Stimulated activated CD8-positive, alpha-beta memory T cell treated with anti-CD3 and anti-CD28 coated beads, Interleukin-7, amount 100 ng/mL, for 1 hour (primary cell): ENCODE data around the gene IFT57.
A peak's percentile ranks its signal among the peaks of the same experiment; 100 is the strongest.
"Not testable (repeated sequence)": the region's sequence is repeated elsewhere in the genome, so short reads cannot be mapped to it uniquely, and the experiment has no call there.

Experiments used
- DNase-seq, 2 donors: peaks; one replicate each; pipeline ENCODE4 v3.0.0-alpha.2; 2020; ENCODE audit warnings: low read depth in 2 of 2

The IFT57 gene, protein sequence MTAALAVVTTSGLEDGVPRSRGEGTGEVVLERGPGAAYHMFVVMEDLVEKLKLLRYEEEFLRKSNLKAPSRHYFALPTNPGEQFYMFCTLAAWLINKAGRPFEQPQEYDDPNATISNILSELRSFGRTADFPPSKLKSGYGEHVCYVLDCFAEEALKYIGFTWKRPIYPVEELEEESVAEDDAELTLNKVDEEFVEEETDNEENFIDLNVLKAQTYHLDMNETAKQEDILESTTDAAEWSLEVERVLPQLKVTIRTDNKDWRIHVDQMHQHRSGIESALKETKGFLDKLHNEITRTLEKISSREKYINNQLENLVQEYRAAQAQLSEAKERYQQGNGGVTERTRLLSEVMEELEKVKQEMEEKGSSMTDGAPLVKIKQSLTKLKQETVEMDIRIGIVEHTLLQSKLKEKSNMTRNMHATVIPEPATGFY

DNA sequence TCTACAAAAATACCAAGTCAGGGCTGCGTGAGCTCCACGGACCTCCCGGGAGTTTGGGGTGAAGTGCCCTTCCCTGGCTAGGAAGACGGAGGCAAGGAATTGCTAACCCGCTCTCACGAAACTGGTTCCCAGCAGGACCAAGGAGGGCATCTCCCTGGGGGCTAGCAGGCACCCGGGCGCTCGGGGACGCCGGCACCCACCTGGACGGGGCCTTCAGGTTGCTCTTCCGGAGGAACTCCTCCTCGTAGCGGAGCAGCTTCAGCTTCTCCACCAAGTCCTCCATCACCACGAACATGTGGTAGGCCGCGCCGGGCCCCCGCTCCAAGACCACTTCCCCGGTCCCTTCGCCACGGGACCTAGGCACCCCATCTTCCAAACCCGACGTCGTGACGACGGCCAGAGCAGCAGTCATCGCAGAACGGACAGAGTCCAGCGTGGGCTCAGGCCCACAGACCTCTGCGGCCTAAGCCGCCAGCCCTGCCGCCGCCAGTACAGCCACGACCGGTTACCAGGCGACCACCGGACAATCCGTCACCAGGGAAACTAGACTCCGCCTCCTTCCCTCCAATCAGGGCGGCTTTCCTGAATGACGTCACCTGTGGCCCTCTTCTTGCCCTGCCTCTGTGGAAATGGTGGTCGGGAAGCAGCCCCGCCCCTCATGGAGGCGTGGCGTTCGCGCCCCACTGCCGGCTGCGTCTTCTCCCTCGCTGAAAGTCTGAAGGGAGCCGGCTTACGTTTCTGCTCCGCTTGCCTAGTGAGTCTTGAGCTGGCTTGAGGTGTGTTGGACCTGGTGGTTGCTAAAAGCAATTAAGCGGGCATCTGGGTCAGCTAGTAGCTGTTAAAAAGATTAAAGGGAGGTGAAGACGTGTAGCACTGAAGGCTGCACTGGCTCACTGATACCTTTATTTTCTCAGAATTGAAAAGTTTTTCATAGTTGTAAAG, at the start of gene IFT57:
TSS of gene IFT57 (minus strand) at position 514 of the 942 bp plus-strand sequence. CDS start at position 412, 102 bp downstream.
- peak; percentile 89 to 90 for DNase-seq

DNA sequence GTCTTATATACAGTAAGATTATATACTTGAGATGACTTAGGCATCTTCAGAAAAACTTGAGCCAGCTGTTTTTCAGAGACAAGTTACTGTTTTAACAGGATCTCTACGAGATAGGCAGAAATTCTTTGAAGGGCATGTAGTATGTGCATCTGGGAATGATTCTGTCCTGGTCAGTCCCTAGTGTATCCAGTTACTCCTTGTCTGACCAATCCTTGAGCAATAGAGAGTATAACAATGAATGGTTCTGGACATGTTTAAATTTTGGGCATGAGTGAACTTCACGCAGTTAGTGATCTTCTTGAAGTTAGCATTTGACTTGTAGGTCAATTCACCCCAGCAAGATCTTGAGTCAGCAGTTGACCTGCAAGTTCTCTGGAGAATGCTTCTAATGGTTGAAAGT, 49.4 kb upstream of the IFT57 start:
- DNase-seq = no peak

DNA sequence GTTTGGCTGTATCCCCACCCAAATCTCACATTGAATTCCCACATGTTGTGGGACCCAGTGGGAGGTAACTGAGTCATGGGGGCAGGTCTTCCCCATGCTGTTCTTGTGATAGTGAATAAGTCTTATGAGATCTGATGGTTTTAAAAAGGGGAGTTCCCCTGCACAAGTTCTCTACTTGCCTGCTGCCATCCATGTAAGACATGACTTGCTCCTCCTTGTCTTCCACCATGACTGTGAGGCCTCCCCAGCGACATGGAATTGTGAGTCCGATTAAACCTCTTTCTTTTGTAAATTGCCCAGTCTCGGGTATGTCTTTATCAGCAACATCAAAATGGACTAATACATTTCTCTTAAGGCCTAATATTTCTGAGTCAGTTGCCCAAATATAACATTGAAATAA, 46.0 kb upstream of the IFT57 start:
- not testable (repeated sequence) for DNase-seq

DNA sequence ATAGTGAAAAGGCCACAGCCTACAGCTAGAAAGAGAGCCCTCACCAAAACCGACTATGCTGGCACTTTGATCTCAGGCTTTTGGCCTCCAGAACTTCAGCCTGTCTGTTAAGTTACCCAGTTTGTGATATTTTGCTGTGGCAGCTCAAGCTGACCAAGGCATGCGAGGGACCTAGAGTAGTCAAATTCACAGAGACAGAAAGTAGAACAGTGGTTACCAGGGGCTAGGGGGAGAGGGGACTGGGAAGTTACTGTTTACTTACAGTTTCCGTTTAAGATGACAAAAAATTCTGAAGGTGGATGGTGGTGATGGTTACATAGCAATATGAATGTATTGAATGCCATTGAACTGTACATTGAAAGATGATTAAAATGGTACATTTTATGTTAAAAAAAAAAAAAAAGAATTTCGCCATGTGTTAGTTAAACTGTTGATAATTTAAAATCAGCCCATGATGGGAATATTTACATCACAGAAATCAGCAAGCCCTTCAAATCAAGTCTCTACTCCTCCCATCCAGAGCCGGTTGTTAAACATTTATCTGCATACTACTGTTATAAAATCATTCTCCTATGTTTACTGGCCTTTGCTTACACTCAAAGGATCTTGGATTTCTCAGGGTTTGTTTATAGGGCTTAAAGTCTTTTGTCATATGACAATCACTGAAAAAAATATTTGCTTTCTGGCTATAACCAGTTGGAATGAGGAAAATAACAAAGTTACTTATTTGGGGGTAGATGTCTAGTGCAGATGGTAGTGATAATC, 42.5 kb upstream of the IFT57 start:
- not testable (repeated sequence) for DNase-seq

DNA sequence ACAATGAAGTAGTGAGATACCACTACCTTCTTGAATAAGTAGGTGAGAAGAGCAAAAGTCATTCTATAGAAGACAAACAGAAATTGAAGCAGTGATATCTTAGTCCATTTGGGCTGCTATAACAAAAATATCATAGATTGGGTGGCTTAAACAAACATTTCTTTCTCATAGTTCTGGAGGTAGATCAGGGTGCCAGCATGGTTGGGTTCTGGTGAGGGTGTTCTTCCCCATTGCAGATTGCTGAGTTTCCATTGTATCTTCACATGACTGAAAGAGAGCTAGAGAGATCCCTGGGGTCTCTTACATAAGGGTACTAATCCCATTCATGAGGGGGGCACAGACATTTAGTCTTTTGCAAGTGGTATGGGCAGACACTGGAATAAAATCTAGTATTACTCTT, 32.9 kb upstream of the IFT57 start:
- DNase-seq = no peak

DNA sequence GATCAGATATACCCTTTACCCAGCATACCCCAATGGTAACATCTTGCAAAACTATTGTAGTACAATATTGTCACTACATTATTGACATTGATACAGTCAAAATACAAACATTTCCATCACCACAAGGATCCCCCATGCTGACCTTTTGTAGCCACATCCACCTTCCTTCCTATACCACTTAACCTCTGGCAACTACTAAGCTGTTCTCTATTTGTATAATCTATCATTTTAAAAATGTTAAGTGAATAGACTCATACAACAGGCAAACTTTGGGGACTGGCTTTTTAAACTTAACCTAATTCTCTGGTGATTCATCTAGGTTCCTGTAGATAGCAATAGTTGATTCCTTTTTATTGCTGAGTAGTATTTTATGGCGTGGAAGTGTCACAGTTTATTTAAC, 29.6 kb upstream of the IFT57 start:
- DNase-seq = no peak

DNA sequence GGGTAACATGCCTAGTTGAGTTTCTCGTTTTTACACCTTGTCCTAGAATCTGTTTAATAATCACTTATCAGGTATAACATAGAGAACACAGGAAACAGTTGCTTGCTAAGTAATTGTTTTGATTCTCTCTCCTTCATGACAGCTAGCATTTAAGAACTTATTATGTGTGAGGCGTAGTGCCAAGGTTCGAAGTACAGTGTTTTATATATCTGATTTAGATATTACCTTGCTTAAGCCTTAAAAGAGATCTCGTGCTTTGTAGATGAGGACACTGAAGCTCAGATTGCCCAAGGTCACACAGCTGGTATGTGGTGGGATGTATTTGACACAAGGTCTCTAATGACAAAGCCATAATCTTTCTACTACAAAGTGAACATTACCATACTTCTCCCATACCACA, 29.0 kb upstream of the IFT57 start:
- DNase-seq = no peak

DNA sequence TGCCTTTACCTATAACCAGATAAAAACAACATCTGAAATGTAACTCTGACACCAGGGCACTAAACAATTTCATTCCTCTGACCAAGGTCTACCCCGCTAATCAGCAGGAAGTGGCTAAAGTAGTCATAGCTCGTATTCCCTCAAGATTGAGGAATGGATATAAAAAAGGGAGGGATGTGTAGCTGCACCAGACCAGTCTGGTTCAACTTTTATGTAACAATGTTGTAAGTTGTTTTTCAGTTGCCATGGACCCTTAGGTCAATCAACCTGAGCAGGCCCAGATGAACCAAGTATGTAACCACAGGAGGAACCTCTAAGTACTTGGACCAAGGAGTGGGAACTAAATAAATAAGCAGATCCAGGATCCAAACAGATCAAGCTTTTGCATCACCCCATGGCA, 28.4 kb upstream of the IFT57 start:
- DNase-seq = no peak

DNA sequence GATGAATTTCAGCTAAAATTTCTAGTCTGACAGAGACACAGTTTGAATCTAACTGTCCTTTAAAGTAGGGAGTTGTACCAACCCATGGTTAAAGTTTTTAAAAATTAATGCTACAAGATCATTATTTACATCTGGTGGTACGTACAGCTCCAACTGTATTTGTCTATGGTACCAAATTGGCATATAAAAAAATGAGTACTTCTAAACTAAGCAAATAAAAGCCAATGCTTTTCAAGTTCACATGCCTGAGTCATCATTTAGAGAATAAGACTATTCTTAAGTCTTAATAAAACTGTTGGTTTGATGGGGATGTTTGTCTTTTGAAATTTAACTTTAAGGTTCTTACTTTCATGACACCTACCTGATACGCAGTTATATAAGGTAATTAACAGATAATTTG, 21.0 kb upstream of the IFT57 start:
- DNase-seq = no peak

DNA sequence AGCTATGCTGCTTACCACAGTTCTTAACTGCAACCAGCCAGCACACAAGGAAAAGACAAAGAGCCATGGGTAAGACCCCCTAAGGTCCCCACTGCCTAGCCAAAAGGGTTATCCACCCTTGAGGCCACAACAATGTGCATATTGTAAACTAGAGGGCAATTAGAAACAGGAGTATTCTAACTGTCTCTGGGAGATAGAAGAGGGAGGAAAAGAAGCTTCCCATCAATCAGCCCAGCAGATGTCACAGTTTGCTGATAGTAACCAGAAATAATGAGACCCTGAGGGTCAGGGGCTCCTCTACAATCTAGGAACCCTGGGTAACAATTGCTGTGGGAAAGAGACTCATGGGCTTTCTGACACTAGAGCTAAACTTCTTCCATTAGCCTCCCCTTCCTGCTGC, 20.6 kb upstream of the IFT57 start:
- no peak for DNase-seq

DNA sequence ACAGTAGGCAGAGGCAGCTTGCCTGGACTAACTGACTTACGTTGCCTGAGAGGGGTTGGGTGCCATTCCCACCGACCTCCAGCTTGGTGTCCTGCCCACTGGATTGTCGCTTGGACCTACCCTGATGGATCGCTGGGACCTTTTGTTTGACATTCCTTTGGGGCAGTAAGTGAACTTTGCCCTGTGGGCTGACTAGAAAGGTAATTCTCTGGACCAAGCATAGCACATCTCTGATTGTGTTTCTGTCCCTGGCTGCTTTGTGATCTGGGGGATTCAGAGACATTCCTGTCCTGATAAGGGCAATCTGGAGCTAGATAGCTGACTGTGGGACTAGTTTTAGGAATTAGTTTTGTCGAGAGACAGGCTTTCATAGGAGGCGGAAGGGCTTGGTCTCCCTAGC, 19.5 kb upstream of the IFT57 start:
- DNase-seq = no peak

DNA sequence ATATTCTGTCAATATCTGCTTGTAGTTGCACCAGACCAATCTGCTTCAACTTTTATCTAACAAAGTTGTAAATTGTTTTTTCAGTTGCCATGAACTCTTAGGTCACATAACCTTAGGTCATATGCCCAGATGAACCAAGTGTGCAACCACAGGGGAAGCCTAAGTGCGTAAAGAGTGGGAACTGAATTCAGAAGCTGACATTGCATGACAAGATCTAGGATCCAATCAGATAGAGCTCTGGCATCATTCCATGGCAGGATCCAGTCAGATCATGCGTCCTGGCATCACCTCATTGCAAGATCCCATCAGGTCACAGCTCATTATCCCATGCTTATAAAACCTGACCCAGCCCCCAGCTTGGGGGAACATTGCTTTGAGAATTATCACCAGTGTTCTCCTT, 18.9 kb upstream of the IFT57 start:
- DNase-seq = no peak

DNA sequence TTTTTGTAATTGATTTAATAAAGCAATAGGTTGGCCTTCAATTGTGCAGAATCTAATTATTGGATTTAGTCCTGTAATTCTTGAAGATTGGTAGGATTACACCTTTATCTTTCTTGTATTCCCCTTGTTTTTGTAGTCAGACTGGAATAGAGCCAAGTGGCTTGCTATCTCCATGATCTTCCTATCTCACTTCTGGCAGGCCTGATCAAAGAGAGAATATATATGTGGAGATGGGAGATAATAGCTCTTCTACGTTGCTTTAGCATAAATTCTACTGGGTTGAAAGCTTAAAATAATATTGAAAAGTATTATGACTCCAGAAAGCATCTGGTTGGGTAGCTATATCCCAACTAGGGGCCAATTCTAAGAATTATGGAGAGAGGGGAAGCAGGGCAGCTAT, 16.9 kb upstream of the IFT57 start:
- DNase-seq = no peak

DNA sequence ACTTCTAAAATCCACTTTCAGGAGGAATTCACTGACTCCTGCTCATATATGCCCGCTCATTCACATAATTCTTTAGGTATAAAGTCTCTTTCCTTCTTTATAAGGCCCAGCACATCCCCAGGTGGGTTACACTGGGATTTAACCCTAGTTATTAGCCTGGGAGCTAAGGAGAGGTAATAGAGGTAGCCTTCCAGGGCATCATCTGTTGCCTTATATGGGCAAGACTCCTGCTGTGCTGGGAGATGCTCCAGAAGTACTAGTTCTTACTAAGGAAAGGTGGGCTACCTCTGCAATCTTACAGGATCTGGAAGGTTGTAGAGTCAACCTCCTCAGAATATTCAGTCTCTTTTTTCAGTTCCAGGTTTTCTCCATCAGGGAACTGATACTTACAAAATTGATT, 13.1 kb upstream of the IFT57 start:
- no peak for DNase-seq

DNA sequence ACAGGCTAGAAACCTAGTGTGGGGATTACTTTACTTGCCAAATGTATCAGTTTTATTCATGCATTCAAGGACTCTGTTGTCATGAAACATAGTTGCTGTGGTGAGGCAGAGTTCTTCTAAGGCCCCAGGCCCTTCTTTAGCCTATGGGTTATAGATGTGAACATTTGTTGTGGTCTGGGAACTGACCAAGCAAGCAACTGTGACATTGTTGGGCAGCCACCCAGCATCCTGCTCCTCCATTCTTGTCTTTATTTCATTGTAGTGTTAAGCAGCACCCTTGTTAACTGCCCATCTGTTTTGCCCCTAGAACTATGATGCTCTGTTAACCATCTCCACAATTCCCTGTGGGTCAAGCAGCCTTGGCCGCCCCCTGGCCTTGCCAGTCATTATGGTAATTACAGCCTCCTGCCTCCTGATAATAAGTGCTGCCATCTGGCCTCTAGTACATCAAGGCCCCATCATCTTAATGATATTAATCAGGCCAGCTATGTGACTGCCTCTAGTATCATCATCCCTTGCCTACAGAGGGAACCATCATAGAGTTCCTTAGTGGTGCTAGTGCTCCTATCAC, 12.2 kb upstream of the IFT57 start:
- no peak for DNase-seq

DNA sequence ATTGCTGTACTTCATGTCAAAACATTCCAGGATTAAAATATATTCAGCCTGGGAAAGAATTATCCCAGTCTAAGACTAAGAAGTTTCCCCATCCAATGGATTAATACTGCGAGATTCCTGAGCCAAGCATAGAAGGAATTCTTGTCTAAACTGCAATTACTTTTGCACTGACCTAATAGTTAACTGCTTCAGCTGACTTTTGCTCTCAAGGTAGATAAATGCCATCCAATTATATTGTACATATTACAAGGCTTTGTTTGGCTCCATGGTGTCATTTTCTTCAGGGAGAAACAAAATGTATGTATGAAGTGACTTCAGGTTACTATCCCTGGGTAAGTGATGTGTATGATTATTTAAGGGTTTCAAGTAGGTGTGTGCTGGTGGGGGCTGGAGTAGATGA, 6.1 kb upstream of the IFT57 start:
- DNase-seq = no peak

DNA sequence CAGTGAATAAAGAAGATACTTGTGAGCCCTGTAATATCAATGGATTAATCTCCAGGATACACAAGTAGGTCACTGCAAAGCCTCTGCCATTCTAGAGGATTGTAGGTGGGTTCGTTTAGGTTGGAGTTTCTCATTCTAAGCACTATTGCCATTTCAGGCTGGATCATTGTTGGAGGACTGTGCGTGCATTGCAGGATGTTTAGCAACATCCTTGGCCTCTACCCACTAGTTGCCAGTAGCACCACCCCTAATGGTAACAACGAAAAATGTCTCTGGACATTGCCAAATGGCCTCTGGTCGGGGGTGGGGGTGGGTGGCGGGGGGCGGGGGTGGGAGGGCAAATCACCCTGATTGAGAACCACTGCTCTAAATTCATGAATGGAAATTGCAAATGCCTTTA, 4.9 kb upstream of the IFT57 start:
- no peak for DNase-seq

DNA sequence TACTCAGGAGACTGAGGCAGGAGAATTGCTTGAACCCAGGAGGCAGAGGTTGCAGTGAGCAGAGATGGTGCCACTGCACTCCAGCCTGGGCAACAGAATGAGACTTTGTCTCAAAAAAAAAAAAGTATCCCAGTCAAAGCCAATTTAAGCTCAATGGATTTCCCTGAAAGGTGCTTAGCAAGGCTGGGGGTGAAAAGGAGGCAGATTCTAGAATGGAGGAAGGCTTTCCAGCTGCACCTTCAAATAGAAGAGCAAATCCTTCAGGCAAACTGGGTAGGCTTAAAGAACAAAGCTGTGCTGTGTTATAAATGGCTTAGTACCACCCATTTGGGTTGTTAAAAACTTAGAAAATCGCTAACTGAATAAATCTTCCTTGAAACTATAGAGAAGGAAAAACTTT, 3.0 kb upstream of the IFT57 start:
- no peak for DNase-seq

DNA sequence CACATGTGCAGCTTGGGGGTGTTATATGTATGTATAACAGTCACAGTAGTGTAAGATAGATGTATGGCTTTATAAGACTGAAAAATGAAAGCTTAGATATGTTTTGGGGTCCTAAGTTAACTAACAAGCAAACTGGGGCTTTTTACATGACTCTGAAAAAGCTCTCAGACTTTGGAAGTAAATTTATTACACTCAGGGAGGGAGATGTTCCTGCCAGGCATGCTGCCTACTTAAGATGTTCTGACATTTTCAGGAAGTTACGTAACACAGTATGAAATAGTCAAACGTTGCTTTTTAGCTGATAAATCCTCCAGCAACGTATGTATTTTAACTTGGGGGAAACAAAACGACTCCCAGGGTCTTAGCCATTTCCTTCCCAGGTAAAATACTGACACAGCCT, 1.7 kb upstream of the IFT57 start:
- DNase-seq = no peak

DNA sequence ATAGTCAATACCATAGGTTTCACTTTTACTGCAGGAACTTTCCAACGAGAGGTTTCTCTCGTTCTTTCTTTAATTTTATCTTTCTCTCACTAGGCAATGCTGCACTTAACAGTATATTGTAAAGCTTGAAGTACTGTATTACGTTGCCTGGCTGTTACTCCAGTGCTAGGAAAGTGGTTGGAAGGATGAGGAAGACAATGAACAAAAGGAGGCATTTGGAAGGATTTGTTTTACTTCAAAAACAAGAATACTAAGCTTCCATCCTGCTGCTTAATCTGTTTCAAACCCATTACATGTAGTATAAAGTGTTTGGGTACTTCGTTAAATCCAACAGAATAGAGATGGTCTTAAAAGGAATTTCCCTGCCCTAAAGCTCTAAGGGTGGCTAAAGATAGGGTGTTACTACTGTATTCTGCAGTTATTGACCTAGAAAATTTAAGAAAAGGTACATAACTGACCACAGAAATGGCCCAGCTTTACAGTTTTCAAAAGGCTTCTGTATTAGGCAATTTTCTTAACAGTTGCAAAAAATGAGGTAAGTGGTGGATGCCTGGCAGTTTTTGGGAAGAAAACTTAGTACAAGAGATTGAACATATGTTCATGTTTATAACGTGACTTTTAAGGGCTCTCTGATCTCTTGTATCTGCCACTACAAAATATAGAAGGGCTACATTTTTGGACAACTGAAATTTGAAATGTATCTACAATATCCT, 785 bp upstream of the IFT57 start:
- DNase-seq = no peak

DNA sequence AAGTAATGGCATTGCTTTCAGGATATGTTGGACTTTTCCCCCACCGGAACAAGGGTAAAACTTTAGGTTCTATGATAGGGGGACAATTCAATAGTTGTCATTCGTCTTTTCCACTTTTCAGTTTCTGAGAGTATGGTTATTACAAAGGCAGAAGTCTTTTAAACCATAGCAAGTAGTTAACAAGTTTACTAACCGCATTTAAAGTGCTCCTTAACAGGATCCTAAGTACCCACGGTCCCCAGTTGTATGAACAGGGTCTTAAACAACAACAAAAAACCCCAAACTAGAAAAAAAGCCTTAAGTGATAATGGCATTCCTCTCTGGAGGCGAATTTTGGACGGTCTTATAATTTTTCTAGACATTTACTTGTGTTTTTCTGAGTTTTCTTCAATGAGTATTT, 831 bp downstream of the IFT57 start:
- no peak for DNase-seq
